BLaER1 (cell line): Measurements from ENCODE around the gene SACS.

Experiments used
- H3K27ac ChIP-seq: shearing (Covaris generic); formaldehyde crosslinking; 2 replicates; pipeline ENCODE4 v1.8.1; 2022
- H3K27me3 ChIP-seq: shearing (Covaris generic); formaldehyde crosslinking; 2 replicates; pipeline ENCODE4 v1.8.1; 2022
- H3K36me3 ChIP-seq: shearing (Covaris generic); formaldehyde crosslinking; 2 replicates; pipeline ENCODE4 v1.8.1; 2022
- H3K4me1 ChIP-seq: shearing (Covaris generic); formaldehyde crosslinking; 2 replicates; pipeline ENCODE4 v1.8.1; 2022
- H3K4me2 ChIP-seq: shearing (Covaris generic); formaldehyde crosslinking; 2 replicates; pipeline ENCODE4 v1.8.1; 2022
- H3K4me3 ChIP-seq: shearing (Covaris generic); formaldehyde crosslinking; 2 replicates; pipeline ENCODE4 v1.8.1; 2022
- H3K9ac ChIP-seq: shearing (Covaris generic); formaldehyde crosslinking; 2 replicates; pipeline ENCODE4 v1.8.1; 2022
- H3K9me3 ChIP-seq: shearing (Covaris generic); formaldehyde crosslinking; 2 replicates; pipeline ENCODE4 v1.8.1; 2022
- H4K20me1 ChIP-seq: shearing (Covaris generic); formaldehyde crosslinking; 2 replicates; pipeline ENCODE4 v1.8.1; 2022
- Cebpa-rat ChIP-seq: shearing (Covaris generic); IDR thresholded peaks from 2 replicates; pipeline ENCODE4 v1.8.1; 2022

SACS gene

GRCh38 chr13:23437916-23438315, 4.4 kb upstream of the SACS start:
- no peaks in the 10 kb centered on the region for H3K36me3 ChIP-seq
- H3K27me3 ChIP-seq: peaks cover 17% of the 10 kb centered on the region
- H4K20me1 ChIP-seq: no peaks in the 10 kb centered on the region
- H3K4me3 ChIP-seq: no peak overlapping the region
- H3K9ac ChIP-seq: no peak overlapping the region
- no peak for TF ChIP-seq Cebpa-rat
- H3K4me1 ChIP-seq: no peaks in the 10 kb centered on the region
- H3K4me2 ChIP-seq: no peak overlapping the region
- no peak overlapping the region for H3K27ac ChIP-seq
- H3K9me3 ChIP-seq: no peaks in the 10 kb centered on the region

GRCh38 chr13:23436680-23437079, 3.2 kb upstream of the SACS start:
- no peaks in the 10 kb centered on the region for H3K36me3 ChIP-seq
- H3K4me3 ChIP-seq: no peak overlapping the region
- no peak for TF ChIP-seq Cebpa-rat
- no peak overlapping the region for H3K27ac ChIP-seq
- no peak overlapping the region for H3K9ac ChIP-seq
- H3K4me2 ChIP-seq: no peak overlapping the region
- H3K4me1 ChIP-seq: no peaks in the 10 kb centered on the region
- H4K20me1 ChIP-seq: no peaks in the 10 kb centered on the region
- peaks cover 29% of the 10 kb centered on the region for H3K27me3 ChIP-seq
- no peaks in the 10 kb centered on the region for H3K9me3 ChIP-seq

DNA sequence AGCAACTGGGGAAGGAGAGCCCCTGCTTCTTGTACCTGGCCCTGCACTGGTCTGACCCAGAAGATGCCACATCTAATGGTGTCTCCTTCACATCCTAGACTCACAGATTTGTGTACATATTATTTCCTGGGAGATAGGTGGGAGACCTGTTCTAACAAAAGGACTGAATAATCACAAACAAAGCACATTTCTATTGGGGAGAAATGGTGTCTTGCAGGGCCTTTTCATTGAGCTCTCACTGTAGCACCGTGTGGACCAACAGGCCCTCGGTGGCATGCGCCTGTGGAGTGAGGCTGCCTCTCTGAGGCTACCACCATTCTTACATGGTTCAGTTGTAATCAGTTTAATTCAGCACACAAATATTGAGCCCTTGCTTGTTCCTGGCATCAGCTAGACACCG, 989 bp upstream of the SACS start:
- TF ChIP-seq Cebpa-rat: no peak
- H3K4me2 ChIP-seq: no peak overlapping the region

GRCh38 chr13:23432626-23433025, 876 bp downstream of the SACS start:
- Histone ChIP-seq H3K4me3 (no peak overlapping the region), H3K4me1 (no peaks in the 10 kb centered on the region), H3K36me3 (no peaks in the 10 kb centered on the region), H3K27ac (no peak overlapping the region), H3K27me3 (peaks cover 32% of the 10 kb centered on the region), H3K9me3 (no peaks in the 10 kb centered on the region), H3K4me2 (no peak overlapping the region), H3K9ac (no peak overlapping the region), H4K20me1 (no peaks in the 10 kb centered on the region)
- no peak for TF ChIP-seq Cebpa-rat

More for the DNA sequence above, 989 bp upstream of the SACS start:
- Histone ChIP-seq H4K20me1 (no peaks in the 10 kb centered on the region), H3K9me3 (no peaks in the 10 kb centered on the region), H3K4me1 (no peaks in the 10 kb centered on the region), H3K9ac (no peak overlapping the region), H3K4me3 (no peak overlapping the region), H3K36me3 (no peaks in the 10 kb centered on the region), H3K27me3 (peaks cover 32% of the 10 kb centered on the region), H3K27ac (no peak overlapping the region)

DNA sequence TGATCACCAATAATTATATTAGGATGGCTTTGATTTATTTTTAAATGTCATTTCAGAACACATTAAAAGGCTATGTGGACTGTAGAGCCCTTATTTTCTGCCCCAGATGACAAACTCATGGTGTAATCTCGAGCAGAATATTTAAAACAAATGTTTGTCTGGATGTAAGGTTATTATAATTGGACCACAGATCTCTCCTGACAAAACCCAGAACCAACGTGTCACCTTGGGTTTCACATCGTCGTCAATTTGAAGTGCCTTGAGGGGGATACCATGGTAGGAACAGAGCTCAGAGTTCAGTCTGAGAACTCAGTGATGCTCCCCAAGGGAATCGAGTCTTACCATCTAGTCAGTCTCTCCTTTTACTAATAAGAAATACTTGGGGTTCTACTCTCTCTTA, 2.8 kb downstream of the SACS start:
- no peaks in the 10 kb centered on the region for H3K9me3 ChIP-seq
- no peaks in the 10 kb centered on the region for H3K36me3 ChIP-seq
- H3K9ac ChIP-seq: no peak overlapping the region
- H3K27ac ChIP-seq: no peak overlapping the region
- TF ChIP-seq Cebpa-rat: no peak
- H3K27me3 ChIP-seq: peaks cover 32% of the 10 kb centered on the region
- no peak overlapping the region for H3K4me2 ChIP-seq
- no peak overlapping the region for H3K4me3 ChIP-seq
- no peaks in the 10 kb centered on the region for H3K4me1 ChIP-seq
- no peaks in the 10 kb centered on the region for H4K20me1 ChIP-seq

GRCh38 chr13:23427881-23428528, 5.5 kb downstream of the SACS start:
- no peak overlapping the region for H3K9ac ChIP-seq

GRCh38 chr13:23427342-23427843, 6.1 kb downstream of the SACS start:
- no peak overlapping the region for H3K4me3 ChIP-seq
- H3K4me1 ChIP-seq: no peaks in the 10 kb centered on the region
- no peaks in the 10 kb centered on the region for H3K9me3 ChIP-seq
- H3K9ac ChIP-seq: no peak overlapping the region
- no peak overlapping the region for H3K4me2 ChIP-seq
- TF ChIP-seq Cebpa-rat: no peak
- H3K36me3 ChIP-seq: no peaks in the 10 kb centered on the region
- no peaks in the 10 kb centered on the region for H4K20me1 ChIP-seq
- H3K27me3 ChIP-seq: peaks cover 10% of the 10 kb centered on the region; the same call in 1 of the 2 replicates
- no peak overlapping the region for H3K27ac ChIP-seq

More at GRCh38 chr13:23427881-23428528, 5.5 kb downstream of the SACS start:
- Histone ChIP-seq H3K4me1 (no peaks in the 10 kb centered on the region), H3K27ac (no peak overlapping the region), H4K20me1 (no peaks in the 10 kb centered on the region), H3K36me3 (no peaks in the 10 kb centered on the region), H3K4me2 (no peak overlapping the region), H3K27me3 (peaks cover 16% of the 10 kb centered on the region), H3K9me3 (no peaks in the 10 kb centered on the region), H3K4me3 (no peak overlapping the region)
- no peak for TF ChIP-seq Cebpa-rat

DNA sequence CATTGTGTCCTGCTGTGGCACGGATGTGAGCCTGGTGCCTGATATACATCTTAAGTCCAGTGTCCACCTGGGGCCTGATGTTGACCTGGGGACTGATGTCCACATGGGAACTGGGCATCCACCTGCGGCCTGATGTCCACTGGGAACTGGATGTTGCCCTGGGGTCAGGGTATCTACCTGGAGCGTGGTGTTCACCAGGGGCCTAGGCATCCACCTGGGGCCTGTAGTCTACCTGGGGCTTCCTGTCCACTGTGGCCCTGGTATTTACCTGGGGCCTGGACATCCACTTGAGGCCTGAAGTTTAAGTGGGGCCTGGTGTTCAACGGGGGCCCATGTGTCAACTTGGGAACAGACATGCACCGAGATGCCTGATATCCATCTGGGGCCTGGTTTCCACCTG, 11.9 kb downstream of the SACS start:
- no peaks in the 10 kb centered on the region for H3K36me3 ChIP-seq
- no peaks in the 10 kb centered on the region for H3K9me3 ChIP-seq
- no peak overlapping the region for H3K4me3 ChIP-seq
- H3K27ac ChIP-seq: no peak overlapping the region
- H3K4me2 ChIP-seq: no peak overlapping the region
- H4K20me1 ChIP-seq: no peaks in the 10 kb centered on the region
- no peaks in the 10 kb centered on the region for H3K27me3 ChIP-seq
- H3K9ac ChIP-seq: no peak overlapping the region
- no peak for TF ChIP-seq Cebpa-rat
- no peaks in the 10 kb centered on the region for H3K4me1 ChIP-seq

DNA sequence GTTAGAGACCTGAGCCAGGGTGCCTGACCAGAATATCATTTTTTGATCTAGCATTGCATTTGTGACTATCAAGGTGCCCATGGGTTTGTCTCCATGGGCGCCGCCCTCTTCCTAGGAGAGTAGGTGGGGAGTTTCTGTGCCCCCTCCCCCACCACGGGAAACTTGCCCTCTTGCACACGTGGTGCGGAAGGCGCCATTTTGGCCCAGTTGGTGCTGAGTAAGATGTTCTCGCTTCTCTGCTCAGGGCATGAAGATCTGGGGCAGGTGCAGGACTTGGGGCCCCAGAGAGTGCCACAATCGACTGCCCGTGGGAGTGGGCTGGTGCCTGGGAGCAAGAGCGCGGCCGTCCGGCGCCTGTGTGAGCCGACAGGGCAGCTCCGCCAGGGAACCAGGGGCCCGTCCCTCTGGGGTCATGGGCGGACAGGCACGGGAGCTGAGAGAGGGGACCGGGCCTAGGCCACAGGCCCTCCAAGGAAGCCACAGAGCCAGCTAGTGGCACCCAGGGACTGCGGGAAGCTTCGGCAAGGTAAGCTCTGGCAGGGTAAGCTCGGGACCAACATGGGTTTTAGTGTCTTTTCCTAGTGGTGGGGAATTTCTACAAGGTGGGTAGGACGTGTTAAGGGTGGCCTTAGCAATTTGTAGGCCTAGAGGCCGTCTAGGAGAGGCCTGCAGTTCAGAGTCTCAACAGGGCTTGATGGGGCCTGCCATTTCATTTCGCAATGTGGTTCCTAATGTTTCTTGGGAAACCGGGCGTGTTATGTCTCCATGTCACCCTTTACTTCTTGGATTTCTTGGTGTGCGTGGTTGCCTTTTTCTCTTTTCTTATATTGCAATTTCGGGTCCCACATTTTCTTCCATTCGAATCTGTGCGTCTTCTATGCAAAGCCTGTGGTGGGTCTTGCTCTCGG, 14.5 kb downstream of the SACS start:
- H3K4me3 ChIP-seq: no peak overlapping the region
- TF ChIP-seq Cebpa-rat: no peak
- no peaks in the 10 kb centered on the region for H3K27me3 ChIP-seq
- no peak overlapping the region for H3K27ac ChIP-seq
- H3K36me3 ChIP-seq: no peaks in the 10 kb centered on the region
- H3K9ac ChIP-seq: no peak overlapping the region
- no peaks in the 10 kb centered on the region for H4K20me1 ChIP-seq
- no peak overlapping the region for H3K4me2 ChIP-seq
- H3K9me3 ChIP-seq: no peaks in the 10 kb centered on the region
- no peaks in the 10 kb centered on the region for H3K4me1 ChIP-seq

DNA sequence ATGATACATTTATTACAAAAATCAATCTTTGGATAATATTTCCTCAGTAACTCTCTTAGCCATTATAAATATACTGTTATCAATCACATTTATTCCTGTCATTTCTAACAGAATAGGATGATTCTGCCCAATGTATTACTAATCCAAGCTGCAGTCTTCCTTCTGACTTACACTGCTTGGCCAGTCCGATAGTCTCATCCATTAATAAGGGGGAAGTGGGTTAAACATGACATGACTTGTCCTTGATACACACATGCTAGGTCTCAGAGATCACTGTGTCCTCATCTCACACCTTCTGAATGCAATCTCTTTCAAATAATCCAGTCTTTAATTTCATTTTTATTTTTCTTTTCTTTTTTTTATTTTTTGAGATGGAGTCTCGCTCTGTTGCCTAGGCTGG, 18.8 kb downstream of the SACS start:
- Histone ChIP-seq H3K27me3 (no peaks in the 10 kb centered on the region), H3K4me3 (no peak overlapping the region), H3K4me1 (no peaks in the 10 kb centered on the region), H3K4me2 (no peak overlapping the region), H3K27ac (no peak overlapping the region), H3K9me3 (no peaks in the 10 kb centered on the region), H4K20me1 (no peaks in the 10 kb centered on the region), H3K36me3 (no peaks in the 10 kb centered on the region), H3K9ac (no peak overlapping the region)
- no peak for TF ChIP-seq Cebpa-rat
